Esophagus squamous epithelium (tissue), 4 donors: ENCODE measurements around the gene CTNS.

Experiments used
- CTCF ChIP-seq, 6 experiments: fragments of 450-650 bp in 4 of 6; fragments of 200-600 bp in 2 of 6; sonication (generic) in 2 of 6; IDR thresholded peaks; one replicate each; pipeline ENCODE4 v1.5.1; 2016 to 2019; ENCODE audit warnings: antibody characterized with exemption in 6 of 6, mild to moderate bottlenecking in 4 of 6, moderate library complexity in 4 of 6
- POLR2A ChIP-seq, 4 donors: fragments of 450-650 bp; IDR thresholded peaks; one replicate each; pipeline ENCODE4 v1.6.1; 2017; ENCODE audit warnings: antibody characterized with exemption in 4 of 4, mild to moderate bottlenecking in 4 of 4, moderate library complexity in 3 of 4

GRCh38 chr17:3641717-3642486 is 5.3 kb downstream of the CTNS start:
- TF ChIP-seq CTCF (IDR thresholded peaks at IDR 0.05) (no peak), POLR2A (IDR thresholded peaks at IDR 0.05) (no peak)
